Endothelial cell of umbilical vein (primary cell): ENCODE measurements around the gene CNTNAP4. TPM values are rescaled to one million over a fixed set of nuclear protein-coding genes. Genes with fewer than 3 reads are reported as not detected.

Experiments used
- BruUV-seq: library from RNA; stranded (reverse); fragments of 400-500 nt; replicated peaks from 2 replicates; lab custom pipeline; 2021; lab: Mats Ljungman, UMichigan
- CTCF ChIA-PET: fragments of 300-600, 350-600 bp; sonication (Branson Sonifier 250); formaldehyde crosslinking; loops from one replicate; lab custom pipeline; 2021; ENCODE audit warnings: antibody characterized with exemption, inconsistent platforms; lab: Charles Lee
- POLR2A ChIA-PET: fragments of 300-600, 350-600 bp; sonication (Branson Sonifier 250); formaldehyde crosslinking; loops from one replicate; lab custom pipeline; 2021; ENCODE audit warnings: antibody characterized with exemption, inconsistent platforms; lab: Charles Lee
- DNase-seq: peaks from one replicate; pipeline ENCODE4 v3.0.0-alpha.2; 2011; ENCODE audit warnings: low read depth, low spot score
- FAIRE-seq: peaks from 2 replicates; lab custom pipeline; 2011; peaks lifted over from hg19 to GRCh38; lab: Jason Lieb, UNC
- H2AFZ ChIP-seq: 2 replicates; pipeline ENCODE4 v1.6.0; 2012; ENCODE audit warnings: low read depth, low read length, control low read depth, inconsistent platforms
- H3K27ac ChIP-seq: 2 replicates; pipeline ENCODE4 v1.5.1; 2011; ENCODE audit warnings: low read depth, mild to moderate bottlenecking, control low read depth, low read length, moderate library complexity; ENCODE audit not compliant: insufficient read depth
- H3K27me3 ChIP-seq, 2 experiments: 2 replicates each; pipeline versions ENCODE4 v1.6.0 to v1.6.1; 2011; ENCODE audit warnings: low read length in 2 of 2, mixed read lengths in 1 of 2; ENCODE audit not compliant: control insufficient read depth in 2 of 2, insufficient read depth in 2 of 2
- H3K36me3 ChIP-seq, 2 experiments: 2 replicates in 1 of 2; 3 replicates in 1 of 2; pipeline ENCODE4 v1.5.1; 2011; ENCODE audit warnings: low read length in 2 of 2, mild to moderate bottlenecking in 1 of 2, moderate library complexity in 1 of 2; ENCODE audit not compliant: control insufficient read depth in 2 of 2, insufficient read depth in 2 of 2; ENCODE audit errors: extremely low read depth in 1 of 2
- H3K4me1 ChIP-seq: 3 replicates; pipeline ENCODE4 v1.5.1; 2011; ENCODE audit warnings: mild to moderate bottlenecking, low read length; ENCODE audit not compliant: control insufficient read depth, insufficient read depth; ENCODE audit errors: extremely low read depth
- H3K4me2 ChIP-seq: 2 replicates; pipeline ENCODE4 v1.6.1; 2011; ENCODE audit warnings: low read length, control low read depth, mixed read lengths; ENCODE audit not compliant: insufficient read depth
- H3K4me3 ChIP-seq, 3 experiments: fragments of 200-600 bp in 1 of 3; sonication (generic), shearing (Covaris generic) in 1 of 3; replicated peaks in 1 of 3; 2 replicates each; pipeline ENCODE4 v1.5.1; 2011 to 2016; ENCODE audit warnings: control low read depth in 3 of 3, low read length in 3 of 3, mild to moderate bottlenecking in 2 of 3, inconsistent platforms in 1 of 3, low read depth in 1 of 3, moderate library complexity in 1 of 3; ENCODE audit not compliant: insufficient read depth in 1 of 3
- H3K79me2 ChIP-seq: 2 replicates; pipeline ENCODE4 v1.6.0; 2012; ENCODE audit warnings: low read length, inconsistent platforms; ENCODE audit not compliant: control insufficient read depth, insufficient read depth
- H3K9ac ChIP-seq: replicated peaks from 2 replicates; pipeline ENCODE3; 2011; ENCODE audit warnings: low read length, control low read depth; ENCODE audit not compliant: insufficient read depth; ENCODE audit errors: extremely low read depth
- H3K9me1 ChIP-seq: replicated peaks from 3 replicates; pipeline ENCODE4 v1.6.0; 2011; ENCODE audit warnings: mild to moderate bottlenecking, low read length; ENCODE audit not compliant: control insufficient read depth, insufficient read depth; ENCODE audit errors: extremely low read depth
- H3K9me3 ChIP-seq: replicated peaks from 2 replicates; pipeline ENCODE4 v1.5.1; 2012; ENCODE audit warnings: low read length, inconsistent platforms; ENCODE audit not compliant: control insufficient read depth, insufficient read depth
- H4K20me1 ChIP-seq: replicated peaks from 2 replicates; pipeline ENCODE3; 2011; ENCODE audit warnings: mild to moderate bottlenecking, low read length; ENCODE audit not compliant: control insufficient read depth, insufficient read depth; ENCODE audit errors: extremely low read depth
- CTCF ChIP-seq, 2 donors: IDR thresholded peaks; 1 replicate in 1 of 2; 2 replicates in 1 of 2; pipeline ENCODE4 v1.5.1; 2011; ENCODE audit warnings: low read length in 2 of 2, mild to moderate bottlenecking in 2 of 2, moderate library complexity in 2 of 2, control low read depth in 1 of 2, inconsistent platforms in 1 of 2, low read depth in 1 of 2; ENCODE audit not compliant: insufficient read depth in 1 of 2; ENCODE audit errors: extremely low read depth in 1 of 2
- EZH2 ChIP-seq: IDR thresholded peaks from 2 replicates; pipeline ENCODE4 v1.6.1; 2012; ENCODE audit warnings: borderline replicate concordance, low read depth, mild to moderate bottlenecking, moderate library complexity, low read length, inconsistent platforms; ENCODE audit not compliant: severe bottlenecking
- FOS ChIP-seq: IDR thresholded peaks from 2 replicates; pipeline ENCODE4 v1.6.1; 2011; ENCODE audit warnings: mild to moderate bottlenecking, low read length, moderate library complexity, borderline replicate concordance; ENCODE audit not compliant: insufficient read depth
- GATA2 ChIP-seq: IDR thresholded peaks from 2 replicates; pipeline ENCODE4 v1.7.0; 2011; ENCODE audit warnings: low read depth, mild to moderate bottlenecking, moderate library complexity, mixed read lengths, low read length; ENCODE audit not compliant: insufficient read length, insufficient read depth
- JUN ChIP-seq: IDR thresholded peaks from 2 replicates; pipeline ENCODE4 v1.6.1; 2011; ENCODE audit warnings: borderline replicate concordance, low read depth; ENCODE audit not compliant: insufficient read length, insufficient read depth
- MAX ChIP-seq: IDR thresholded peaks from 2 replicates; pipeline ENCODE4 v1.6.1; 2011; ENCODE audit not compliant: insufficient read depth, insufficient read length
- MYC ChIP-seq: IDR thresholded peaks from one replicate; pipeline ENCODE4 v1.6.1; 2011; ENCODE audit warnings: mild to moderate bottlenecking, low read depth, low read length
- POLR2A ChIP-seq: IDR thresholded peaks from 2 replicates; pipeline ENCODE4 v1.6.1; 2012; ENCODE audit warnings: low read depth, mild to moderate bottlenecking, control low read depth, low read length
- POLR2AphosphoS5 ChIP-seq: IDR thresholded peaks from 2 replicates; pipeline ENCODE4 v1.6.1; 2012; ENCODE audit warnings: low read depth, mild to moderate bottlenecking, control low read depth, low read length, moderate library complexity; ENCODE audit not compliant: insufficient read depth
- dilution Hi-C: fragments of 300-500 bp; cut with MboI; formaldehyde crosslinking; loops from one replicate; pipeline ENCODE4 v1.15.0; 2019; ENCODE audit warnings: low sequenced_read_pairs; ENCODE audit not compliant: extremely low pct_ligation_motif_present
- intact Hi-C: fragments of 100-400 bp; cut with micrococcal nuclease; formaldehyde crosslinking; loops from one replicate; pipeline ENCODE4 v1.10.0; 2022
- polyA plus RNA-seq, 4 experiments: library from polyadenylated mRNA; depleted of rRNA in 3 of 4; stranded (reverse) in 3 of 4; unstranded in 1 of 4; fragments of >200 nt; gene quantifications; 2 replicates each; pipeline versions ENCODE4 v1.2.1 to v1.2.3, GENCODE V29; 2011 to 2012; ENCODE audit warnings: missing spikeins in 1 of 4
- total RNA-seq: library from RNA; stranded (reverse); gene quantifications from 2 replicates; pipeline ENCODE4 v1.2.3, GENCODE V29; 2021

CNTNAP4 gene
- total and polyA plus RNA-seq, 2 donors (not counting 3 experiments of a cell fraction or from before 2014, with no cell fraction given) = not detected

- TF ChIP-seq POLR2A (no peak), EZH2 (no peak), MAX (no peak), POLR2AphosphoS5 (no peak), JUN (no peak), FOS (no peak), GATA2 (no peak), MYC (no peak), CTCF (IDR thresholded peaks at IDR 0.05; ENCODE audit: extremely low read depth in 1 of 2, insufficient read depth in 1 of 2, low read depth in 1 of 2, low read length in 2 of 2) (no peak)
- Histone ChIP-seq H3K9me3 (peaks cover 2% of the 10 kb centered on the region), H3K9ac (no peak overlapping the region), H3K4me2 (no peak overlapping the region), H3K79me2 (no peaks in the 10 kb centered on the region), H4K20me1 (no peaks in the 10 kb centered on the region), H3K9me1 (no peaks in the 10 kb centered on the region), H2AFZ (no peak overlapping the region), H3K4me1 (no peaks in the 10 kb centered on the region), H3K36me3 (no peaks in the 10 kb centered on the region), H3K27ac (no peak overlapping the region), H3K4me3 (no peak overlapping the region), H3K27me3 (no peaks in the 10 kb centered on the region)
- BruUV-seq = no TSS peak
- POLR2A ChIA-PET = no interaction called here
- FAIRE-seq (no peak), DNase-seq (no peak)
- CTCF ChIA-PET = no interaction called here
- intact Hi-C loops = no loop called here
- dilution Hi-C loops = no loop called here
Measured at GRCh38 chr16:76583945-76584344, 306.7 kb downstream of the CNTNAP4 start.
